Lung microvascular endothelial cell (primary cell): ENCODE measurements around the gene RRAGB. TPM values are rescaled to one million over a fixed set of nuclear protein-coding genes. Genes with fewer than 3 reads are reported as not detected.
"Not testable (repeated sequence)": the region's sequence is repeated elsewhere in the genome, so short reads cannot be mapped to it uniquely, and the experiment has no call there.

ENCODE experiments used
- DNase-seq, 2 donors: peaks; one replicate each; pipeline versions ENCODE4 v3.0.0 to v3.0.0-alpha.2; 2010; ENCODE audit warnings: low read depth in 2 of 2
- total RNA-seq: library from RNA; depleted of rRNA; stranded (reverse); fragments of >200 nt; gene quantifications from 2 replicates; pipeline ENCODE4 v1.2.1, GENCODE V29; 2014

Gene RRAGB
- total RNA-seq, 1 donor from 2014 or later, result 25.2 TPM

GRCh38 chrX:55759478-55759877, 41.9 kb downstream of the RRAGB start:
- DNase-seq, result peak in 1 of 2 donors; percentile 19

GRCh38 chrX:55767100-55767499, 49.6 kb downstream of the RRAGB start:
- DNase-seq, result peak in 1 of 2 donors; percentile 2

- DNase-seq, result not testable (repeated sequence)
Measured at GRCh38 chrX:55774419-55774818, 56.9 kb downstream of the RRAGB start.

- DNase-seq, result no peak
Measured at GRCh38 chrX:55777596-55777995, 60.0 kb downstream of the RRAGB start.

- no peak for DNase-seq
Measured at GRCh38 chrX:55778322-55778721, 60.8 kb downstream of the RRAGB start.

GRCh38 chrX:55783723-55784122, 66.2 kb downstream of the RRAGB start:
- DNase-seq, result peak in 1 of 2 donors; percentile 29

- DNase-seq, result no peak
Measured at GRCh38 chrX:55787063-55787462, 69.5 kb downstream of the RRAGB start.

- DNase-seq, result no peak
Measured at GRCh38 chrX:55787727-55788126, 70.2 kb downstream of the RRAGB start.

- no peak for DNase-seq
Measured at GRCh38 chrX:55794405-55794804, 76.9 kb downstream of the RRAGB start.

GRCh38 chrX:55796496-55796895, 78.9 kb downstream of the RRAGB start:
- no peak for DNase-seq

GRCh38 chrX:55801811-55802210, 84.3 kb downstream of the RRAGB start:
- DNase-seq, result no peak

Other genes starting within 250 kb of the RRAGB start
- gene USP51, start 227.9 kb upstream of the RRAGB start, total RNA-seq, result 0.87 and 1.4 TPM in 2 replicates
- not detected in 2 replicates for gene FOXR2, start 94.3 kb upstream of the RRAGB start, total RNA-seq